ENCODE results near the gene UST. TPM values are rescaled to one million over a fixed set of nuclear protein-coding genes. Genes with fewer than 3 reads are reported as not detected.

The UST gene
- total and polyA plus RNA-seq, 9 of the 15 experiments (the other 6 are each of a cell fraction or from before 2014, with no cell fraction given), result 0.04 to 0.10 TPM; not detected in 7

- H3K79me2 ChIP-seq (ENCODE audit: control insufficient read depth, insufficient read depth, low read length), result no peaks in the 10 kb centered on the region
- WGBS (ENCODE audit: insufficient coverage, low coverage, missing lambda C conversion rate), result 0% methylated on average over 3 of the region's 3 CpGs
- H3K4me1 ChIP-seq (replicated peaks in 1 of 2; ENCODE audit: control insufficient read depth in 2 of 2, insufficient read depth in 2 of 2, low read length in 2 of 2), result no peaks in the 10 kb centered on the region
- in situ Hi-C loops (cut with MboI) (no loop called here), intact Hi-C loops (cut with micrococcal nuclease) (no loop called here)
- H3K9ac ChIP-seq (ENCODE audit: insufficient read depth in 1 of 2, low read depth in 2 of 2, low read length in 2 of 2), result no peak overlapping the region
- H4K20me1 ChIP-seq (replicated peaks; ENCODE audit: control insufficient read depth, insufficient read depth, low read length), result no peaks in the 10 kb centered on the region
- H3K9me3 ChIP-seq (replicated peaks; ENCODE audit: control insufficient read depth, insufficient read depth, low read depth, low read length), result no peaks in the 10 kb centered on the region
- no peak for DNase-seq (ENCODE audit: extremely low read depth in 1 of 4, low spot score in 3 of 4)
- H3K27me3 ChIP-seq (ENCODE audit: control insufficient read depth in 2 of 2, insufficient read depth in 2 of 2, low read length in 2 of 2), result peaks cover 5 to 12% of the 10 kb centered on the region in 2 experiments; a peak in 4 of 5 replicates
- H3K27ac ChIP-seq (ENCODE audit: extremely low read depth, low read depth, low read length), result no peak overlapping the region
- no peak overlapping the region for H3K4me2 ChIP-seq (ENCODE audit: insufficient read depth, low read length)
- no peak overlapping the region for H2AFZ ChIP-seq (ENCODE audit: low read depth, low read length)
- H3K9me1 ChIP-seq (ENCODE audit: control insufficient read depth, insufficient read depth, low read length), result no peaks in the 10 kb centered on the region
- H3K36me3 ChIP-seq (ENCODE audit: control insufficient read depth, insufficient read depth, low read length), result no peaks in the 10 kb centered on the region
- ATAC-seq, result no peak
- ChIA-PET POLR2A (no interaction called here), CTCF (ENCODE audit: low intra/inter-chr PET ratio) (no interaction called here)
- FAIRE-seq, result no peak
- no TSS peak for BruUV-seq (replicated peaks)
- H3K4me3 ChIP-seq, result no peak overlapping the region
- TF ChIP-seq ETS2 (tag; IDR thresholded peaks at IDR 0.05; ENCODE audit: borderline replicate concordance, poor library complexity, severe bottlenecking), result no peak
- no peak for TF ChIP-seq ZNF77 (CRISPR knock-in tag; IDR thresholded peaks at IDR 0.05)
- TF ChIP-seq CEBPB (tag; IDR thresholded peaks at IDR 0.05), result peak; percentile 53
Measured at GRCh38 chr6:148799647-148800046, 52.8 kb downstream of the UST start.

DNA sequence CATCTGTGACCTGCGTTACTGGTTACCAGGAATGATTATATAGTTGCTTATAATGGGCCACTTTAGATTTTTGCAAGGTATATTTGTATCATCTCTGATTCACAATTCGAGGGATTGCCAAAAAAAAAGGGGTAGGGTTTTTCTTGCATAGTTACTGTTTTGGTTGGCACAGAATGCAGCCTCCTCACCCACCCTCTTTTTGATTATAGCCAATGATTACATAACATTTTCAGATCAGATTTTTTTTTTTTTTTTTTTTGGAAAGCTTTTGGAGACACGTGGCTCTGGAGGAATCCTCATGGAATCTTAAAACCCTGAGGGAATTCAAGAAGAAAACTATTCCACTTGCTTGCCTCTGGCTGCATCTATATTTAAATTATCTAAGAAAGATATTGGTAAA, 53.7 kb downstream of the UST start:
- BruUV-seq (replicated peaks), result no TSS peak
- CTCF ChIA-PET (ENCODE audit: low intra/inter-chr PET ratio), result interaction anchor here (0.7 kb wide), 2 partner anchors 154 to 218 kb away, joined by 4 to 5 read pairs; no protein-coding TSS in a partner anchor

More for the DNA sequence above, 53.7 kb downstream of the UST start:
- Histone ChIP-seq H3K9me3 (replicated peaks; ENCODE audit: control insufficient read depth, insufficient read depth, low read depth, low read length) (no peaks in the 10 kb centered on the region), H3K4me3 (no peak overlapping the region), H3K36me3 (ENCODE audit: control insufficient read depth, insufficient read depth, low read length) (no peaks in the 10 kb centered on the region), H3K4me1 (replicated peaks in 1 of 2; ENCODE audit: control insufficient read depth in 2 of 2, insufficient read depth in 2 of 2, low read length in 2 of 2) (no peaks in the 10 kb centered on the region), H3K27ac (ENCODE audit: extremely low read depth, low read depth, low read length) (no peak overlapping the region), H3K9me1 (ENCODE audit: control insufficient read depth, insufficient read depth, low read length) (no peaks in the 10 kb centered on the region), H3K79me2 (ENCODE audit: control insufficient read depth, insufficient read depth, low read length) (no peaks in the 10 kb centered on the region), H3K9ac (ENCODE audit: insufficient read depth in 1 of 2, low read depth in 2 of 2, low read length in 2 of 2) (no peak overlapping the region), H3K4me2 (ENCODE audit: insufficient read depth, low read length) (no peak overlapping the region), H4K20me1 (replicated peaks; ENCODE audit: control insufficient read depth, insufficient read depth, low read length) (no peaks in the 10 kb centered on the region), H2AFZ (ENCODE audit: low read depth, low read length) (no peak overlapping the region), H3K27me3 (ENCODE audit: control insufficient read depth in 2 of 2, insufficient read depth in 2 of 2, low read length in 2 of 2) (peaks cover 2 to 9% of the 10 kb centered on the region in 2 experiments; a peak in 3 of 5 replicates)
- ATAC-seq (no peak), FAIRE-seq (no peak), DNase-seq (ENCODE audit: extremely low read depth in 1 of 4, low spot score in 3 of 4) (no peak)
- intact Hi-C loops (cut with micrococcal nuclease) (no loop called here), in situ Hi-C loops (cut with MboI) (no loop called here)
- TF ChIP-seq SMAD4 (CRISPR knock-in tag; conservative IDR thresholded peaks at IDR 0.05), result no peak
- no peak for TF ChIP-seq THRA (IDR thresholded peaks at IDR 0.05)
- TF ChIP-seq ZBTB1 (CRISPR knock-in tag; IDR thresholded peaks at IDR 0.05; ENCODE audit: borderline replicate concordance, low read depth), result no peak
- TF ChIP-seq ZBTB17 (CRISPR knock-in tag; IDR thresholded peaks at IDR 0.05), result no peak
- no peak for TF ChIP-seq THRAP3 (IDR thresholded peaks at IDR 0.05; ENCODE audit: borderline replicate concordance)
- WGBS (ENCODE audit: insufficient coverage, low coverage, missing lambda C conversion rate), result 3% methylated on average over 3 of the region's 3 CpGs
- POLR2A ChIA-PET, result interaction anchor here (0.9 kb wide), 1 partner anchor 8 kb away, joined by 3 read pairs; no protein-coding TSS in a partner anchor
